Ascending aorta (tissue), 2 donors: ENCODE measurements around the gene ISLR2. TPM values are rescaled to one million over a fixed set of nuclear protein-coding genes. Genes with fewer than 3 reads are reported as not detected.

Experiments used
- DNase-seq, 2 donors: peaks; one replicate each; pipeline ENCODE4 v3.0.0-alpha.2; 2019; ENCODE audit warnings: low spot score in 2 of 2
- H3K27ac ChIP-seq, 2 donors: fragments of 200-600 bp; sonication (generic); one replicate each; pipeline ENCODE4 v1.5.1; 2016 to 2017; ENCODE audit warnings: mild to moderate bottlenecking in 1 of 2
- H3K27me3 ChIP-seq: fragments of 200-600 bp; sonication (generic); one replicate; pipeline ENCODE4 v1.5.1; 2017
- H3K36me3 ChIP-seq, 2 donors: fragments of 200-600 bp; sonication (generic); one replicate each; pipeline ENCODE4 v1.5.1; 2016
- H3K4me1 ChIP-seq, 2 donors: fragments of 200-600 bp; sonication (generic); one replicate each; pipeline ENCODE4 v1.5.1; 2016 to 2017; ENCODE audit warnings: mild to moderate bottlenecking in 1 of 2
- H3K4me3 ChIP-seq, 2 donors: fragments of 200-600 bp; sonication (generic); one replicate each; pipeline ENCODE4 v1.5.1; 2016 to 2017; ENCODE audit warnings: mild to moderate bottlenecking in 1 of 2
- H3K9me3 ChIP-seq, 2 donors: fragments of 200-600 bp; sonication (generic); one replicate each; pipeline ENCODE4 v1.5.1; 2016
- intact Hi-C: fragments of 100-400 bp; cut with DNase I; formaldehyde crosslinking; loops from one replicate; pipeline ENCODE4 v1.15.1; 2023
- total RNA-seq: library from RNA; depleted of rRNA; stranded (reverse); fragments of >200 nt; gene quantifications from one replicate; pipeline ENCODE4 v1.1.0, GENCODE V29; 2016
- TF ChIP-seq, protein P1 (sequence below), 3 experiments: fragments of 200-600 bp in 2 of 3; fragments of 450-650 bp in 1 of 3; sonication (generic) in 2 of 3; IDR thresholded peaks; one replicate each; pipeline ENCODE4 v1.5.1; 2016 to 2019; ENCODE audit warnings: antibody characterized with exemption in 3 of 3, mild to moderate bottlenecking in 1 of 3, moderate library complexity in 1 of 3

ISLR2 gene
- total RNA-seq, 1 donor from 2014 or later: 0.64 TPM

DNA sequence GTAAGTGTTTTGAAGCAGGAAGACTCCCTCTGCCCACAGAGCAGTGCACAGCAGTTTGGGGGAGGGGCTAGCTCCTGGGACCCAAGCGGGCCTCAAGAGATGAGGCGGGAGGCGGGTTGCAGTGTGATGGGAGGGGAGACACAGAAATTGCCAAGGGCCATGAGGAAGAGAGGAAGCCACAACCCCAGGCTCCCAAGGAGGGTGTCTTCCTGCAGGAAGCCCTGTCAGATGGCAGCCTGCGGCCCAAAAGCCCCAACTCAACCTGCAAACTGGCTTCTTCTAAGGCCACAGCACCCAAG, 7.3 kb upstream of the ISLR2 start:
- Histone ChIP-seq H3K4me3 (no peak overlapping the region), H3K36me3 (no peaks in the 10 kb centered on the region), H3K4me1 (peaks cover 0 to 2% of the 10 kb centered on the region in 2 donors), H3K27me3 (no peaks in the 10 kb centered on the region), H3K27ac (no peak overlapping the region), H3K9me3 (no peaks in the 10 kb centered on the region)
- intact Hi-C loops: loop anchor here (10.0 kb wide), 1 partner anchor 1152 kb away; no protein-coding TSS in a partner anchor
- TF ChIP-seq, protein P1, sequence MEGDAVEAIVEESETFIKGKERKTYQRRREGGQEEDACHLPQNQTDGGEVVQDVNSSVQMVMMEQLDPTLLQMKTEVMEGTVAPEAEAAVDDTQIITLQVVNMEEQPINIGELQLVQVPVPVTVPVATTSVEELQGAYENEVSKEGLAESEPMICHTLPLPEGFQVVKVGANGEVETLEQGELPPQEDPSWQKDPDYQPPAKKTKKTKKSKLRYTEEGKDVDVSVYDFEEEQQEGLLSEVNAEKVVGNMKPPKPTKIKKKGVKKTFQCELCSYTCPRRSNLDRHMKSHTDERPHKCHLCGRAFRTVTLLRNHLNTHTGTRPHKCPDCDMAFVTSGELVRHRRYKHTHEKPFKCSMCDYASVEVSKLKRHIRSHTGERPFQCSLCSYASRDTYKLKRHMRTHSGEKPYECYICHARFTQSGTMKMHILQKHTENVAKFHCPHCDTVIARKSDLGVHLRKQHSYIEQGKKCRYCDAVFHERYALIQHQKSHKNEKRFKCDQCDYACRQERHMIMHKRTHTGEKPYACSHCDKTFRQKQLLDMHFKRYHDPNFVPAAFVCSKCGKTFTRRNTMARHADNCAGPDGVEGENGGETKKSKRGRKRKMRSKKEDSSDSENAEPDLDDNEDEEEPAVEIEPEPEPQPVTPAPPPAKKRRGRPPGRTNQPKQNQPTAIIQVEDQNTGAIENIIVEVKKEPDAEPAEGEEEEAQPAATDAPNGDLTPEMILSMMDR (IDR thresholded peaks at IDR 0.05): no peak
- no peak for DNase-seq

DNA sequence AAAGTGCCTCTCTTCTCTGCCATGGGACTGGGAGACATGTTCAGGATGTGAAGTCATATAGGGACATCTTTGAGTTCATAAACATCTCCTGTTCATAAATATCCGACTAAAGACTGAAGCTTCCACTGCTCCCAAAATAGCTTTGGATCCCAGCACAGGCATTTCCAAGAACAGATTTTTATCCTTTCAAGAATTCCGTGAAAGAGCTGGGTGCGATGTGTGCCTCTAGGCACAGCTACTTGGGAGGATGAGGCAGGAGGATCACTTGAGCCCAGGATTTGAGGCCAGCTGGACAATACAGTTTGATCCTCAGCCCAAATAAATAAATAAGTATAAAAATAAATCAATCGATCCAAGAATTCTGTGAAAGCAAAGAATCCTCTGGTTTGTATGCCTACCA, 6.7 kb upstream of the ISLR2 start:
- H3K4me1 ChIP-seq: peaks cover 0 to 4% of the 10 kb centered on the region in 2 donors
- H3K36me3 ChIP-seq: no peaks in the 10 kb centered on the region
- no peak overlapping the region for H3K27ac ChIP-seq
- no peaks in the 10 kb centered on the region for H3K9me3 ChIP-seq
- H3K4me3 ChIP-seq: no peak overlapping the region
- intact Hi-C loops: loop anchor here (10.0 kb wide), 1 partner anchor 1151 kb away; no protein-coding TSS in a partner anchor
- TF ChIP-seq, protein P1 (IDR thresholded peaks at IDR 0.05): no peak
- no peak for DNase-seq
- no peaks in the 10 kb centered on the region for H3K27me3 ChIP-seq

DNA sequence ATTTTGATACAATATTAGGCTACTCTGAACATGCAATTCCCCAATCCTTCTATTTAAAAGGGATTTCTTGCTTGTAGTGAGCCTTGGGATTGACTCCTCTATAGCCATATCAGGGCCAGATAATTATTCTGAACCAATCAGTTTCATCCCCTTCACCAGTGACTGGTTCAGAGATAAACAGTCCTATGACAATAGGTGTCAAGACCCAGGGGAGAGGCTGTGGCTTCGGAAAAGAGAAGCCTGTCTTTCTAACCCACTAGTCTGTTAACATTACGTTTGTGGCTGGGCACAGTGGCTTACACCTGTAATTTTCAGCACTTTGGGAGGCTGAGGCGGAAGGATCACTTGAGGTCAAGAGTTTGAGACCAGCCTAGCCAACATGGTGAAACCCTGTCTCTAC, 6.2 kb upstream of the ISLR2 start:
- DNase-seq: no peak
- Histone ChIP-seq H3K27me3 (no peaks in the 10 kb centered on the region), H3K4me1 (peaks cover 0 to 4% of the 10 kb centered on the region in 2 donors), H3K4me3 (no peak overlapping the region), H3K36me3 (no peaks in the 10 kb centered on the region), H3K9me3 (no peaks in the 10 kb centered on the region), H3K27ac (no peak overlapping the region)
- intact Hi-C loops: loop anchor here (10.0 kb wide), 1 partner anchor 1151 kb away; no protein-coding TSS in a partner anchor
- TF ChIP-seq, protein P1 (IDR thresholded peaks at IDR 0.05): no peak

DNA sequence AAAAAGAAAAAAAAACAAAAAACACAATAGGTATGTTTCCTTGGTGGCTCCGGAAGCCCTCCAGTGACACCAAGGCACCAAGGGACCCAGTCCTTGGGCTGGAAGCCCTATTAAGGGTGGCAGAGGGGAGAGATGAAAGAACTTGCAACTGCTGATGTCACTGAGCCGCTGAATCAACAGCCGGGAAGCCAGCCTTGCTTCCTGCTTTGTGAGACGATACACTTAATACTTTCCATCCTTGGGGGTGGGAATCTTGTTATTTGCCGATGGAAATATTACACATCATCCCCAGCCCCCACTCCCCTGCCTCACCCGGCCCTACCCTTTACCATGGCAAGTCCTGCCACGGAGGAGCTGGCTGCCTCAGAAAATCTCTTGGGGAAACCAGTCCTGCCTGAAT, 5.6 kb upstream of the ISLR2 start:
- H3K9me3 ChIP-seq: no peaks in the 10 kb centered on the region
- H3K4me1 ChIP-seq: peaks cover 0 to 9% of the 10 kb centered on the region in 2 donors
- H3K4me3 ChIP-seq: no peak overlapping the region
- no peaks in the 10 kb centered on the region for H3K36me3 ChIP-seq
- TF ChIP-seq, protein P1 (IDR thresholded peaks at IDR 0.05): no peak
- no peak for DNase-seq
- intact Hi-C loops: loop anchor here (5.0 to 10.0 kb wide), 4 partner anchors 72 to 1150 kb away; no protein-coding TSS in a partner anchor
- H3K27me3 ChIP-seq: peaks cover 3% of the 10 kb centered on the region
- no peak overlapping the region for H3K27ac ChIP-seq

DNA sequence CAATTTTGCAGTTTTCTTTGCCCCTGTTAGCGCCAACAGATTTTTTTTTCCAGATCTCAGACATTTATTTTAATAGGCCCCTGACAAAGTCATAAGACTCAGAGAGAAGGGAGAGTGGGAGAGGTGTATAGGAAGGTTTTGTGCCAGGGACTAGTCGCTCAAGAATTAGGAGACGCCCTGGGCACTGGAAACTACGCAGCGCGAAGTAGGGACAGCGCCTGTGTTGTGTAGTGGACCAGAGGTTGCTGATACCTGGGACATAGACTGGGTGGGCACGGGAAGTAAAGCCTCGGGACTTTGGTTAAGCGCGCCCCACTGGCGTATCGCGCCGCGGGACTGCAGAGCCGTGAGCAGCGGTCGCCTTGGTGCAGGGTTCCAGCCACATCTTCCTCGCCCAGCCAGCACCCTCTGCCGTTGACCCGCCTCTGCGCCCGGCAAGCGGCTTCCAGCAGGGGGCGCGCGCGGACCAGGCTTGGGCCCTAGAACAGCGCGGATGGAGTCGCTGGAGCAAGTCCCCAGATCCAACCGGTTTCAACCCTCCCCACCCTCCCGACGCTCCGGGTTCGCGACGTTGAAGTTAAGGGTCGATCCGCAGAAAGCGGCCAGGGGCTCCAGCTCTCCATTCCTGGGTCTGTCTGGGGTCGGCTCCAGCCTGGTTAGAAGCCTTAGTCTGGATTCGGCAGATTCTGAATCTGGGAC, 3.0 kb upstream of the ISLR2 start:
- TF ChIP-seq, protein P1 (IDR thresholded peaks at IDR 0.05): peak; percentile 98 to 99 (median 98)
- intact Hi-C loops: loop anchor here (1.0 to 10.0 kb wide), 6 partner anchors 75 to 1147 kb away; no protein-coding TSS in a partner anchor
- Histone ChIP-seq H3K27me3 (peaks cover 19% of the 10 kb centered on the region), H3K9me3 (no peaks in the 10 kb centered on the region), H3K4me1 (peaks cover 0 to 15% of the 10 kb centered on the region in 2 donors), H3K27ac (no peak overlapping the region), H3K4me3 (peak overlapping the region; percentile 41 to 57), H3K36me3 (no peaks in the 10 kb centered on the region)
- DNase-seq: peak; percentile 33 to 94
